HG03196 (cell line): ENCODE results near the gene EEF1AKMT2.
"Not testable (repeated sequence)": the region's sequence is repeated elsewhere in the genome, so short reads cannot be mapped to it uniquely, and the experiment has no call there.

Source experiments
- ATAC-seq: cut with Tn5 transposase; IDR thresholded peaks from one replicate; pipeline ENCODE4 v1.9.1; 2021; ENCODE audit not compliant: unreplicated experiment

Gene EEF1AKMT2

DNA sequence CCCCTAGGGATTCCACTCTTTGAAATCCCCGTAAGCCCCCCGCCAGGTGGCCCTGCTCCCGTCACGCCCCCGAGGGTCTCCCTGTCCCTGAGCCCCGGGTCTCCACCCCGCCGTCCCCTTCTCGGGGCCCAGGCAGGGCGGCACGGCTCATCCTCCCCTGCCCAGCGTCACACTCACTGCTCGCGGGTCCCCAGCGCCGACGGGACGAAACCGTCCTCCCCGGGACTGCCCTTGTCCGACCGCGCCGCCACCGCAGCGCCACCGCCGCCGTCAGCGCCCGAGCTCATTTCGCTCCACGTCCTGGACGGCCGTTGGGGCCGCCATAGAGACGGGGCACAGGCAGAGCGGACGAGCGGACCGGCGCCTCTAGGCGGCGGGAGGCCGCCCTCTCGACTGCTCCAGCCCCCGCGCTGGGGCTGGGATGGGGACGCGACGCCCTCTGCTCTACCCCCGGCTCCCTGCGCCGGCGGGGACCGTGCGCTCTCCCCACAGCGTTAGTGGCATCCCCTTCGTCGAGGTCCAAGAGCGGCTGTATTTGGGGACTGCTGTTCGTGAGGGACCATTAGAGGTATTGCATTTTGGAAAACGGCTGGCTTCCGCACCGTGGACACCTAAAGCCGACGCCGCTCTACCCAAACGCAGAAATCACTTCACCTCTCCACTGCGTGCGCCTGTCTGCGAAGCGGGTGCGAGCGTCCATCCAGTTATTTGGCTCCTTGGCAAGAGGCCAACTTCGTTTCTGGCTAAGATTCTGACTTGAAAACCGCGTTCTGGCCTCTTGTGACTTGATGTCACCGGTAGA, at the start of gene EEF1AKMT2:
Gene EEF1AKMT2, minus strand, starts transcription at position 341 of the 802 bp plus-strand sequence. Its CDS starts 54 bp downstream, at position 287.
- peak; percentile 88 for ATAC-seq

GRCh38 chr10:124837687-124838086, 46.0 kb upstream of the EEF1AKMT2 start:
- ATAC-seq = no peak

DNA sequence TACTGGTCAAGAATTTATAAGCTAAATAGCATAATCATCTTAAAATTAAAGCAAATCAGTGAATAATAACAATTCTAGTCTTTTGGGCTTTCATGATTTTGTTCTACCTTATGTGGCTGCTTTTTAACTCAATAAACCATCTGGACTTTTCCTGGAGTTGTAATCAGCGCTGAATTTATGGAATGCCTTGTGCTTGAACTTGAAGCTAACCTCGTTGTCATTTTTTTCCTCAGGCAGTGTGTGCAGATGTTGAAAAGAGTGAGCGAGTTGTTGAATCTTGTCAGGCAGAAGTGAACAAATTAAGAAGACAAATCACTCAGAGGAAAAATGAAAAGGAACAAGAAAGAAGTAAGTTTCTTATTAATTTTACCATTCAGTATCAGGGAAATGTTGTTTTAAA, 39.4 kb upstream of the EEF1AKMT2 start:
- ATAC-seq = no peak

DNA sequence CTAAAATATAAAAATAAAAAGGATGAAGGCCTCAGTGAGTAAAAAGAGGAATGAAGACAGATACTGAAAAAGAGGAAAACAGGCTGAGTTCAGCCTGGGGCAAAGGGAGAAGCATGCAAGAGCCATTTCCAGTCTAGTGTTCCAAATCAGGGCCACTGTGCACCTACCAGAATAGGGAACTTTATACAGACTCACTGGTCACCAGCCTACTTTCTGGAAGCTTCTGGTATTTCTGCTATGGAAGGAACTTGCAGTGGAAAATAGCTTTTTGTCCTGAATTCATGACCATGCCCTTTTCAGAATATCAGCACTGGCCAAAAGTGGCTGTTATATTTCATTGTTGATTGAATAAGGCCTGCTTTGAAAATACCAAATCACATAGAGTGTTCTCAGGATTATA, 38.8 kb upstream of the EEF1AKMT2 start:
- ATAC-seq = no peak

GRCh38 chr10:124829447-124830115, 37.9 kb upstream of the EEF1AKMT2 start:
- ATAC-seq = no peak

DNA sequence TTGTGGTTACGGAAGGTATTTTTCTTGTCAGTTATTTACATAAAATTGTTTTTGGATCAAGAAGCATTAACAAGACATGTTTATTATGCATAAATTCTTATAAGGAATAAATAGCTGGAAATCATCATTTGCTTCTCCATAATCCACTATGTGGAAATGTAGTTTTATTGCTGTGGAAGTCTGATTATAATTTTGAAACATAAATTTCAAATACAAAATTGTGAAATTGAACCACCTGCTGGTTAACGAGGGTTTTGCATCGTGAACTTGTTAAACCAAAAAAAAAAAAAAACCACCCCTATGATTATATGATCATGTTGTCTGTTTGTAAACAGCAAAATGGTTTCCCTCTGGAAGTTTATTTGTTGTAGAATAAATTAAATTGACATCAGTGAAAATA, 35.8 kb upstream of the EEF1AKMT2 start:
- no peak for ATAC-seq

GRCh38 chr10:124826262-124826661, 34.6 kb upstream of the EEF1AKMT2 start:
- ATAC-seq = no peak

- no peak for ATAC-seq
Measured at GRCh38 chr10:124825702-124826101, 34.0 kb upstream of the EEF1AKMT2 start.

DNA sequence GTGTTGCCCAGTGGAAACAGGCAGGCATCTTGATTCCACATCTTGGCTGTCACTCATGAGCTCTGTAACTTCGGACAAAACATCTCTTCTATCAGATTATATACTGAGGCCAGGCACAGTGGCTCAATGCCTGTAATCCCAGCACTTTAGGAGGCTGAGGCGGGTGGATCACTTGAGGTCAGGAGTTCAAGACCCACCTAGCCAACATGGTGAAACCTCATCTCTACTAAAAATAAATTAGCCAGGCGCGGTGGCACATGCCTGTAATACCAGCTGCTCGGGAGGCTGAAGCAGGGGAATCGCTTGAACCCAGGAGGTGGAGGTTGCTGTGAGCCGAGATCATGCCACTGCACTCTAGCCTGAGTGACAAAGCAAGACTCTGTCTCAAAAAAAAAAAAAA, 33.2 kb upstream of the EEF1AKMT2 start:
- ATAC-seq = not testable (repeated sequence)

GRCh38 chr10:124824507-124824906, 32.8 kb upstream of the EEF1AKMT2 start:
- no peak for ATAC-seq

GRCh38 chr10:124821520-124821919, 29.8 kb upstream of the EEF1AKMT2 start:
- no peak for ATAC-seq

- no peak for ATAC-seq
Measured at GRCh38 chr10:124820121-124820520, 28.4 kb upstream of the EEF1AKMT2 start.

- peak; percentile 30 for ATAC-seq
Measured at GRCh38 chr10:124802313-124802675, 10.6 kb upstream of the EEF1AKMT2 start.

- ATAC-seq = no peak
Measured at GRCh38 chr10:124799211-124799610, 7.5 kb upstream of the EEF1AKMT2 start.

DNA sequence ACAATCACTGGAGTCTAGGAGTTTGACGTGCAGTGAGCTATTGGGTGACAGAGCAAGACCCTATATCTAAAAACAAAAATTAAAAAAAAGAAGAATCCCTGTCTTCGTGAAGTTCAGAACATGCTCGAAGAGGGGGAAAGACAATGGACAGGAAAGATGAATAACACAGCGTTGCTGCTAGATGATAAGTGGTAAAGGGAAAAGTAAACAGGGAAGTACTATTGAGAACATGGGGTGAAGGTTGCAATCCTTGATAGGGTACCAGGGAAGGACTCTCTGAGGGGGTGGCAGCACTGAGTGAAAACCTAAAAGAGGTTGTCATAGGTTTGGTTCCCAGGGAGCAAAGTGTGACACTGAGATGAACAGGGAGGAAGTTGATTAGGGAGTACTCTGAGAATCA, 7.1 kb upstream of the EEF1AKMT2 start:
- no peak for ATAC-seq

GRCh38 chr10:124798364-124798763, 6.7 kb upstream of the EEF1AKMT2 start:
- ATAC-seq = no peak

GRCh38 chr10:124792998-124793352, 1.3 kb upstream of the EEF1AKMT2 start:
- ATAC-seq = no peak

DNA sequence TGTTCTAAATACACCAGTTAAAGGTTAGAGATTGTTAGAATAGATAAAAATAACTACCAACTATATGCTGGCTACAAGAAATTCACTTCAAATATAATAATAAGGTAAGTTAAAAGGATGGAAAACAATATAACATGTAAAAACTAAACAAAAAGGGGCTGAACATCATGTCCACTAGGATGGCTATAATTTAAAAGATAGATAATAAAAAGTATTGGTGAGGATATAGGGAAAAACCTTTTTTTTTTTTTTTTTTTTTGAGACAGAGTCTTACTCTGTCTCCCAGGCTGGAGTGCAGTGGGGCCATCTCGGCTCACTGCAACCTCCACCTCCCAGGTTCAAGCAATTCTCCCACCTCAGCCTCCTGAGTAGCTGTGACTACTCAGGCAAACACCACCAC, 8.8 kb downstream of the EEF1AKMT2 start:
- not testable (repeated sequence) for ATAC-seq

GRCh38 chr10:124768791-124769190, 22.9 kb downstream of the EEF1AKMT2 start:
- ATAC-seq = no peak

DNA sequence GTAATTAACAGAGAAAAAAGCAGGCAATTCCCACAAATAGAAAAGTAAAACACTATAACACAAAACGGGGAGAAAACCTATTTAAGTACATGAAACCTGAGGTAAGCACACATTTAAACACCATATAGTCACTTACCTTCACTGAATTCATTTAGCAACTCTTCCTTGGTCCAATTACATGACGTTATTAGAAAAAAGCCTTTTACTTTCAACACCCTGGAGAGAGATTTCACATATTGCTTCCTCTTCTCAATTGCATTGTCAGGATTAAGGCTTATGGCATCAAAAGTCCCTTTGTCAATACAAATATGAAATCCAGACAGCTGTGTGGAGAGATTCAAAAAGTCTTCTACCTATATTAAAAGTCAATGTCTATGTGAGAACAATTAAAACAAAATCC, 26.4 kb downstream of the EEF1AKMT2 start:
- ATAC-seq = no peak

GRCh38 chr10:124763267-124763666, 28.4 kb downstream of the EEF1AKMT2 start:
- no peak for ATAC-seq

- no peak for ATAC-seq
Measured at GRCh38 chr10:124762281-124762680, 29.4 kb downstream of the EEF1AKMT2 start.
